Lower leg skin (tissue), 3 donors: ENCODE data around the gene FANCC.

Experiments used
- CTCF ChIP-seq, 3 donors: fragments of 450-650 bp; IDR thresholded peaks; one replicate each; pipeline ENCODE4 v1.5.1; 2016; ENCODE audit warnings: antibody characterized with exemption in 3 of 3, mild to moderate bottlenecking in 3 of 3, moderate library complexity in 2 of 3
- POLR2A ChIP-seq, 2 donors: fragments of 450-650 bp; IDR thresholded peaks; one replicate each; pipeline ENCODE4 v1.6.1; 2016 to 2017; ENCODE audit warnings: antibody characterized with exemption in 2 of 2, mild to moderate bottlenecking in 1 of 2, moderate library complexity in 1 of 2

GRCh38 chr9:95302479-95302878, 15.0 kb downstream of the FANCC start:
- TF ChIP-seq CTCF (IDR thresholded peaks at IDR 0.05), result no peak
- TF ChIP-seq POLR2A (IDR thresholded peaks at IDR 0.05), result no peak
